ENCODE measurements around the gene PDCD1LG2.
"Not testable (repeated sequence)": the region's sequence is repeated elsewhere in the genome, so short reads cannot be mapped to it uniquely, and the experiment has no call there.

The PDCD1LG2 gene

DNA sequence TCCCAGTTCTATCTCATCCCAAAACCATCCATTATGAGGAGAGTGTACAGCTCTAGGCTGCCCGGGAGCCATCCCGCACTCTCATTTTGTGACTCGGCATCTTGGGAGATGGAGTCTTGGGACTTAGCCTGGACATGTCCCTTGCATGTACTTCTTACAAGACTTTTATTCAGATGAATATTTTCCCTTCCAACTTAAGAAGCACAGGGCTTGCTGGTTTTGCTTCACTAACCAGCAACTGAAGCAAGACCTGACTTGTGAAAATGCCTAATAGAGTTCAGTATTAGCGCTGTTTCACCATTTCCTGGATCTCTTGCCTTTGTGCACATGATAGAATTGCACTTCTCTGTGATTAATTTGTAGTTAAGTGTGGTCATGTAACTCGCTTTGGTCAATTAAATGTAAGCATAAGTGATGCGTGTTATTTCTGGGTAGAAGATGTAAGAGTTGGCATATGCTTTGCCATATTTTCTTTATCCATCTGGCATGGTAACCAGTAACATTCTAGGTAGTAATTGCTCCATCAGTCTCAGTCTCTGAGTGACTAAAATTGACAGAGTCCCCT is 55.8 kb downstream of the PDCD1LG2 start:
- no peak for DNase-seq (ENCODE audit: low read depth)

DNA sequence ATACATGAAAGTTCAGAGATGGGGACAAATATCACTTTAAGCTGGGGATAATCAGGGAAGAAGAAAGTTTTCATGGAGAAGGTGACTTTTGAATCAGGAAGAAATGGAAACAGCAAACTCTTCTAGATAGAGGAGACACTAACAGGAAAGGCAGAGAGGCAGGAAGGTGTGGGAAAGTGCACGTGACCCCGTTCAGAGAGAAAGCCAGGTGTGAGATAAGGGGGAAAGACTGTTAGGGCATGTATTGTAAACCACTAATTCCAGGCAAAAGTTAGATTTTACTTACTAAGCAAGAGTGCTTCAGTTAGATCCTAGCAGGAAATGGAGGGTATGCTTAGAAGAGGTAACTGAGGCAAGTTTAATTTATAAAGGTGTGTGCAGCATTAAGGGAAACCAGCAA is 58.5 kb downstream of the PDCD1LG2 start:
- no peak for DNase-seq (ENCODE audit: low read depth)

DNA sequence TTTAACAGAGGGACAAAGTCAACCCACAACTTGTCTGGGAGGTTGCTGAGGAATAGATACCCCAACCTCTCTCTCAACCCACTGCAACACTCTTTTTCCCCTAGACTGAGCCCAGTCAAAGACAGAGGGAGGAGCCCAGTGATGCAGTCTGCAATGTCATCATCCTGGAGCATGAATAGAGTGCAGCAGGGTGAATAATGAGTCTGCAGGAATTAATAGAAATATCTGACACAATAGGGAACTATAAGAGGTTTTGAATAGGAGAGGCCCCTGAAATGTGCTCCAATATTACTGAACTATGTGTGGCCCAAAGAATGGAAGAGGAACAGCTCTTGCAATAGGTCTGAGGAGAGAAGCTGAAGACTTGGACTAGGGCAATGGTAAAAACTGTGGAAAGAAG is 59.1 kb downstream of the PDCD1LG2 start:
- DNase-seq (ENCODE audit: low read depth): no peak

DNA sequence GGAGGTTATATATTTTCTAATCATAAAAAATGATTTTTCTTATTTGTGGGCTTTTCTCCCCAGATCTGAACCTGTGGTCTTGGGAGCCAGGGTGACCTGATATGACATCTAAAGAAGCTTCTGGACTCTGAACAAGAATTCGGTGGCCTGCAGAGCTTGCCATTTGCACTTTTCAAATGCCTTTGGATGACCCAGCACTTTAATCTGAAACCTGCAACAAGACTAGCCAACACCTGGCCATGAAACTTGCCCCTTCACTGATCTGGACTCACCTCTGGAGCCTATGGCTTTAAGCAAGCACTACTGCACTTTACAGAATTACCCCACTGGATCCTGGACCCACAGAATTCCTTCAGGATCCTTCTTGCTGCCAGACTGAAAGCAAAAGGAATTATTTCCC is 59.6 kb downstream of the PDCD1LG2 start:
- DNase-seq (ENCODE audit: low read depth): no peak

DNA sequence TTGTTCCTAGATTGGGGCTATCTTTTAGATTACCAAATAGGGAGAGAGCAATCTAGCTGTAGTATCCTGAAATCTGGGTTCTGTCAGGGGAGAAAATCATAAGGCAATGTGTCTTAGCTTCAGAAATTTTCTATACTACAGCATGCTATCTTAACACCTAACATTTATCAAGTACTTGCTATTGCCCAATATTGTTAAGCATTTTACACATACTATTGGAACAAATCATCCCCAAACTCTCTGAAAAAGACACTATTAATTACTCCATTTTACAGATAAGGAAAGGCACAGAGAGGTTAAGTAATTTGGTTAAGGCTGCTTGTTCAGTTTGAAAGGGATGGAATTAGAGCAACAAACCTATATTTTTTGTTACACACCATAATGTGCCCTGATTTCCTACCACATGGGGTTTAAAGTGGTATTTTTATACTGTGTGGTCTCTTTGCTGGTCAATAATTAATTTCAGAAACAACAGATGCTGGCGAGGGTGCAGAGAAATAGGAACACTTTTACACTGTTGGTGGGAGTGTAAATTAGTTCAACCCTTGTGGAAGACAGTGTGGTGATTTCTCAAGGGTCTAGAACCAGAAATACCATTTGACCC is 61.4 kb downstream of the PDCD1LG2 start:
- no peak for DNase-seq (ENCODE audit: low read depth)

DNA sequence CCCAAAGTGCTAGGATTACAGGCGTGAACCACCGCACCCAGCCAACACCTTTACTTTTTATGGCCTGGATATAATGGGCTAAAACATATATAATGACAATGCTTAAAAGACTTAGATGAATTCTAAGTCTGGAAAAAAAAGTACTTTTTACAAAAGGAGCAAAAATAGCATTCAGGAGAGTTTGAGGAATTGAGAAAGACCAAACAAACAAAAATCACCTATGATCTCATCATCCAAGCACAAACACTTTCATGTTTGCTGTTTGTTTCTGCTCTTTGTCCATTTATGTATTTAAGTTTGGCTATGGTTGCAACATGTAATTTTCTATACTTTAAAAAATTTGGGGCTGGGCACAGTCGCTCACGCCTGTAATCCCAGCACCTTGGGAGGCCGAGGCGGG is 63.8 kb downstream of the PDCD1LG2 start:
- no peak for DNase-seq (ENCODE audit: low read depth)

DNA sequence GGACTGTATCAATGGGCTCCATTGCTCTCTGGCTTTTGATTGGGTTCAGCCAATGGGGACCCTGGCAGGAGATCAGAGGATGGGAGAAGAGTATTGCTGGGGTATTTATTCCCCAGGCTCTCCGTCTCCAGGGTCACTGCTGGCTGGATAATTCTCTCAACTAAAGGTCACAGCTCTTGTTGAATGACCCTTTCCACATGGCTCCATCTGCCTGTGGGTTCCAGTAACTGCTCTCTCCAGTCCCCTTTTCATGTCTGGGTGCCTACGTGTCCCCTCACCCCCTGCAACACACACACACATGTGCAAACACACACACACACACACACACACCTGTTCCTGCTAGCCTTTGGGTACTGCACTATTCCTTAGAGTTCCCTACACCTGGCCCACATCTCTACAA is 64.7 kb downstream of the PDCD1LG2 start:
- no peak for DNase-seq (ENCODE audit: low read depth)

DNA sequence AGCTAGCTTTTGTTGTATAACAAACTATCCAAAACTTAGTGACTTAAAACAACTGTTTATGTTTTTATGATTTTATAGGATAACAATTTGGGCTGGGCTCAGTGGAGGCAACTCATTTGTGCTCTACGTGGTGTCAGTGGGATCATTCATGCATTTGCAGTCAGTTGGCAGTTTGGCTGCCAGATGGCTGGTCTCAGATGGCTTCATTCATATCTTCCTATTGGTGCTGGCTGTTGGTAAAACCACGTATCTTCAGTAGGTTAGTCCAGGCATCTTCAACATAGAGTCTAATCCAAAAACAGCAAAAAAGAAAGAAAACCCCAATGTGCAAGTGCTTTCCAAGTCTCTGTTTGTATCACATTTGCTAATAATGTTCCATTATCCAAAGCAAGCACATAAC is 66.9 kb downstream of the PDCD1LG2 start:
- no peak for DNase-seq (ENCODE audit: low read depth)

DNA sequence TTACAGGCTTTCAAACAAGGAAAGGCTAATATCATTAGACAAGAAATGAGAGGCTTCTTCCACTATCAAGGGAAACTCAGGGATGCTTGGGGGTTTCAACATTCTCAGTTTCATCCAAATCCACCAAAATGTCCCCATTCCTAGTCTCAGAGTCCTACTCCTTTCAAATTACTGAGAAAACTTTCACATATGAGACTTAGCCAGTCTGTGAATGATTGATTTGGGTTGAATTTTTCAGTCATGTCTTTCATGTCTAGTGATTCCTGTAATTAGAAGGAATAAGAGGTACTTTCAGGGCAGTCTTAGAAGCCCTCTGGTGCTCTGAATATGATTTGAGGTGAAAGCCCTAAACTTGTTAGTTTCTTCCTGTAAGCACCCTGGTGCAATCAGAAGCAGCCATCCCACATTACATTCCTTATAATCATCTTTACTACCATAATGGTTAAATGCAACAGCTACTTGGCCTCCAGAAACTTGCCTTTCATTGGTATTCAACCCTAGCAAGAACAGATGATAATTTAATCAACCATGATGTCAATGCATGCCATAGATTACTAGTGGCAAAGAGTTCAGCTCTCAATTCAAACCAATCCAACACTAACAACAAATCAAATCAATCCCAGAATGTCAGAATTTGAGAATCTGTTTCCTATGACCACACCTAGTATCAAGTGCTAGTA is 67.8 kb downstream of the PDCD1LG2 start:
- no peak for DNase-seq (ENCODE audit: low read depth)

DNA sequence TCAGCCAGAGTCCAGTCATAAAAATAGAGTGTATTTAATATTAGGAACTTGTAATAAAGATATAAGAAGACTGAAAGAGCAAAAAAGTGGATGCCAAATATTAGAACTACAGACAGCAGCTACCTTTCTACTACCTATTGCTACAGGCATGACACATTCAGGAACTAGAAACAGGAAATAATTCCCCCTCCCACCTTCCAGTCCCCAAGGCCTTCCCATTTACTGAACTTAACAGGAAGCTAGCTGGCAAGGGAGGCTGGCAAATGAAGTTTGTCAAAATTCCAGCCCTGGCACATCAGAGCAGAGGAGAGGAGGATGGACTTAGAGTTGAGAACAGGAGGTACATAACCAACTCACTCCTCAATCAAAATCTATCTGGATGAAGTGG is 68.4 kb downstream of the PDCD1LG2 start:
- no peak for DNase-seq (ENCODE audit: low read depth)

DNA sequence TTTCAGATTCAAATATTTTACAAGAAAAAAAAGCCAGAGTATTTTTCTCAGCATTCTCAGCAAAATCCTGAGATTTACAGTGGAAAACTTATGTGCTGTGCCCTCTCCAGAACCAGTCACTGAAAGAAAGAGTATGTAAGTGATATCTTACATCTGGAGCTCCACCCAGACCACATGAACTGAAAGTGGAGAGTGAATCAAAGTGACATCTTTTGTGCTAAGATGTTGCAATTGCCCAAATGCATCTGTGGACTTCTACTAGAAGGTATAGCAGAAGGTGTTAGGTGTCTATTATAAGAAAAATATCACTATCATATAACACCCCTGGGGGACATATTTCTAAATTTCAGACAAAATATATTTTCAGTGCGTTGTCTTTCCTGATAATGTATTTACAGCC is 69.5 kb downstream of the PDCD1LG2 start:
- no peak for DNase-seq (ENCODE audit: low read depth)

DNA sequence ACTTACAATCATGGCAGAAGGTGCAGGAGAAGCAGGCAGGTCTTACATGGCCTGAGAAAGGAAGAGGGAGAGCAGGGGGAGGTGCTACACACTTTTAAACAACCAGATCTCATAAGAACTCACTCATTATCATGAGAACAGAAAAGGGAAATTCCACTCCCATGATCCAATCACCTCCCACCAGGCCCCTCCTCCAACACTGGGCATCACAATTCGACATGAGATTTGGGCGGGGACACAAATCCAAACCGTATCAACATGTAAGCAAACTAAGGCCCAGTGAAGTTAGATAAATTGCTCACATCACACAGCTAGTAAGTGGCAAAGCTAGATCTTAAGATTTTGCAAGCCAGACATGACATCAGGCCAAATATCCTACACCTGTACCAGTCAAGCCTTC is 70.3 kb downstream of the PDCD1LG2 start:
- DNase-seq (ENCODE audit: low read depth): no peak

DNA sequence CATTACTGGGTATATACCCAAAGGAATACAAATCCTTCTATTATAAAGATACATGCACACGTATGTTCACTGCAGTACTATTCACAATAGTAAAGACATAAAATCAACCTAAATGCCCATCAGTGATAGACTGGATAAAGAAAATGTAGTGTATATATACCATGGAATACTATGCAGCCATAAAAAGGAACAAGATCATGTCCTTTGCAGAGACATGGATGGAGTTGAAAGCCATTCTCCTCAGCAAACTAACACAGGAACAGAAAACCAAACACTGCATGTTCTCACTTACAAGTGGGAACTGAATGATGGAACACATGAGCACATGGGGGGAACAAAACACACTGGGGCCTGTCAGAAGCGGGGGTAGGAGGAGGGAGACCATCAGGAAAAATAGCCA is 71.4 kb downstream of the PDCD1LG2 start:
- not testable (repeated sequence) for DNase-seq (ENCODE audit: low read depth)

DNA sequence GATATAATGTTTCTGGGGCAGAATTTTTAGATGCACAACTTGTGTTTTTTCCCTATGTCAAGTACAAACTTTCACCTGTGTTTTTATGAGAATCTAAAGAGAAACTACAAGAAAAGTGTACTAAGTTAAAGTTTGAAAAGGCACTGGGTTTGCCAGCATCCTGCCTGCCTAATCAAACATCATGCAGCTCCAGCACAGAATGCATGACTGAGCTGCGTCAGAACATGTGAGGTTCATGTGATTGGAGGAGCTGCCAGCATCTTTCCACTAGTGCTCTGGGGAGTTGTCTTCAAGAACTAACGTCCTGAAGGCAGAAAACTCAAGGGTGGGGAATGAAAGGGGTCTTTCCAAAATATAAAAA is 72.5 kb downstream of the PDCD1LG2 start:
- no peak for DNase-seq (ENCODE audit: low read depth)

DNA sequence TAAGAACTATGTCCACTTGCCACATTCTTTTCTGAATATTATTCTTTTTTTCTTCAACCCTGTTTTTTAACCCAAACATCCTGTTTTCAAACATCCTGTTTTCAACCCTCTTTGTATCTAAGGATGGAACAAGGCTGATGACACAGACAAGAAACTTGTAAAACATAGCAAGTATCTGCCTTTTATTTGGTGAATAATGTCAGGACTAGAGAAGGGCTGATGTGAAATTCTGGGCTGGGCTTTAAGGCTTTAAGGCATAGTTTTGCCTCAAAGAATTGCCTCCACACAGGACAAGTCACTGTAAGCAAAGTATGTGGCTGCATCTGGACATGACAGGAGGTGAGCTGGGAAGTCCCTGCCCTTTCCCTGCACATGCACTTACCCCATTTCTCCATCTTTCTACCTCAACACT is 76.1 kb downstream of the PDCD1LG2 start:
- DNase-seq (ENCODE audit: low read depth): no peak

DNA sequence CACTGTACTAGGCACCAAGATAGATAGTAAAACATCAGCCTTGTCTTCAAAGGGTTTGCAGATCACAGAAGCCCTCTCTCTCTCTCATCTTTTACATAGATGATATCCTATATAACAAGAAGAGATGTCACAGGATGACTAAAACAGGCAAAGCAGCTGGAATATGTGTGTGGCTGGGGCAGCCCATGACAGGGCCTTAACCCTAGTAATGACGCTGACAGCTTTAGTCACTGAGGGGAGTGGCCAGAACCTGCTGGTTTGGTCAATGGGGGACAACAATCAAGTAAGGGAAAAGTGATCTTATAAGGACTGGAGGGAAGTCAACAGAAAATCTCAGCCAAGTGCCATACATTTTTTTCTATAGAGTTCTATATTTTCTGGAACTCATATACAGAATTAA is 76.7 kb downstream of the PDCD1LG2 start:
- no peak for DNase-seq (ENCODE audit: low read depth)

DNA sequence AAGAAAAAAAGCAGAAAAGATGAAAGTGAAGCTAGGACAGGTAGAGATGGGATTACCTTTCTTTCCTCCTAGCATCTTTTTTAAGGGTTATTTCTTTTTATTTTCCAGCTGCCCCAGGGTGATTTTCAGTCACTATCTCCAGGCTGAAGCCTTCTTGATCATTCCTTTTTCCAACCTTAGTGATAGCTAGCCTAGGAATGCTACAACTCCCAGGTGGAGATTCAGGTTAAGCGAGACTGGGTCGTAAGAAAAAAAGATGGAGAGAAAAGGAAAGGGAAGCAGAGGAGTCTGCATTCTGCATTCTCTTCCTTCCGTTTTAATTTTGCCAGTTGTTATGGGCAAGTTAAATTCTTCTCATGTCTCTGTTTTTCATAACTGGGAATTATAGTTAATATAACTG is 81.9 kb downstream of the PDCD1LG2 start:
- no peak for DNase-seq (ENCODE audit: low read depth)

DNA sequence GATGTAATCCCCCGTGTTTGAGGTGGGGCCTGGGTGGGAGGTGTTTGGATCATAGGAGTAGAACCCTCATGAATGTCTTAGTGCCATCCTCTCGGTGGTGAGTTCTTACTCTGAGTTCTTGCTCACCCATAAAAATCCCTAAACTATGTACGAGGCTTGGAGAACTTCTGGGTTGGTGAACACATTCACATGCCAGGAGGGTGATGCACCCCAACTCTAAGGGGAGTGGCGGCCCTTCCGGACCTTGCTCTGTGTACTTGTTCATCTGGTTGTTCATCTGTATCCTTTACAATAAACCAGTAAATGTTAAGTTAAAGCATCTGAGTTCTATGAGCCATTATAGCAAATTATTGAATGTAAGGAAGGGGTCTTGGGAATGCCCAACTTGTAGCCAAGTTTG is 82.6 kb downstream of the PDCD1LG2 start:
- no peak for DNase-seq (ENCODE audit: low read depth)

DNA sequence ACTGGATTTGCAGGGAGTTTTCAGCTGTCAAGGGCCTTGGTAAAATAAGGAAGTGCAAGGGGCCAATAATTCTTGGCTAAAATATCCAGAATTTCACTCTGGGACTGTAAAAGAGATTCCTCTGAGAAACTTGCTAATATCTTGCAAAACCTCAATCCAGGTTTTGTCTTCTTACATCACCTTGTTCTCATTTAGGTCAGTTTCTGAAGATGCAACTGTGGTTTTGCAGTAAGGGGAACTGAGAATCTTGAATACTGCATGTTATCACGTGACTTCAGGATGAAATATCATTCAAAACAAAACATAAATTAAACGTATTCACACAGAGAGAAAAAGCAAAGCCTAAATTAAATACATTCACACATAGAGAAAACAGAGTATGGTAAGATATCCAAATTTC is 83.6 kb downstream of the PDCD1LG2 start:
- DNase-seq (ENCODE audit: low read depth): no peak

DNA sequence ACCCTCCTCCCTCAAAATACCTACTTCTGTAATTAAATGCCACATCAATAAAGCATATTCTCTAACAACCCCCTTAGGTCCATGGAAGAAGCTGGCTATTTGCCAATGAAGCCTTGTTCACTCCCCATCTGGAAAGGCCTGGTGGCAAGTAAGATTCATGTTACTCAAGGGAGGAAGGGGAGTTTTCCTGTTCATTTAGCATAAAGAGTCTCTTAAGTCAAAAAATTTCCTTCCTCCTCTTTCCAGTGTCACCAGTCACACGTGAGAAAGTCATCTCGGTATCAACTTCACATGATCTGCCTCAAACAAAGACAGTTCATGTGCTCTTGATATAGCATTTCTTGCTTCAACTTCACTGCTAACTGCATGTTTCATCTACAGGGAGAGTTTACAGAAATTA is 85.8 kb downstream of the PDCD1LG2 start:
- DNase-seq (ENCODE audit: low read depth): no peak

DNA sequence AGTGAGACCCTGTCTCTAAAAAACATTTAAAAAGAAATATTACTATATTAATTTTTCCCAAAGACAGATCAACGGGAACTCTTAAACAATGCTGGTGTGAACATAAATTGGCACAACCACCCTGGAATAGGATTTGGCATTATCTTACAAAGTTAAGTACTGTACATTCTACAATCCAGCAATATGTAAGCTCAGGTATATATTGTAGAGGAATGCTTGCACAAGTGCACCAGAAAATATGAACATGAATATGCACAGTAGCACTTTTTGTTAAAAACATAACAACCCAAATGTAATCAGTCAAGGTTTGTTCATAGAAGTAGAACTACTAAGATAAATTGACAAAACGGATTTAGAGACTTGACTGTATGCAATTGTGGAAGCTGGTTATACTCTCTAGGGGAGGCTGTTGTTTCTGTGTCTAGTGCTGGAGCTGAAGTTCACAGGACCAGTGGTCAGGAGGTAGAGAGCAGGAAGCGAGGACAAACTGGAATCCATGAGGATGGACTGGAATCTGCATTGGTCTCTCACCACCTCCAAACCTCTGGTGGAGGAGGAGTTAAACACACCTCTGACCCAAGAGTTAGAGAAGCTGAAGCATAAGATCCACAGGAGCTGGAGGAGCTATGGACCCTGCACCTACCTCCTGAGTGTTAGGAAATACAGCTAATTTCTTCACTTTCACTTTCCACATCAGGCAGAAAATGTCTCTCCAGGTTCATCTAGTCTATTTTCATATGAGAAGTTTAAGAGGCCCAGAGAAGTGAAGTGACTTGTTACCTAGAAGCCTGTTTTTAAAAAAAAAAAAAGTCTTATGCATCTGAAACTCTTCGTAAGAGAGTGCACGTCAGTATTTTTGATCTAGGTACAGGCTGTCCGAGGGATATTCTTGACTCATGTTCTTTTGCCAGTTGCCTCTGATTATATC is 98.2 kb downstream of the PDCD1LG2 start:
- DNase-seq (ENCODE audit: low read depth): no peak

DNA sequence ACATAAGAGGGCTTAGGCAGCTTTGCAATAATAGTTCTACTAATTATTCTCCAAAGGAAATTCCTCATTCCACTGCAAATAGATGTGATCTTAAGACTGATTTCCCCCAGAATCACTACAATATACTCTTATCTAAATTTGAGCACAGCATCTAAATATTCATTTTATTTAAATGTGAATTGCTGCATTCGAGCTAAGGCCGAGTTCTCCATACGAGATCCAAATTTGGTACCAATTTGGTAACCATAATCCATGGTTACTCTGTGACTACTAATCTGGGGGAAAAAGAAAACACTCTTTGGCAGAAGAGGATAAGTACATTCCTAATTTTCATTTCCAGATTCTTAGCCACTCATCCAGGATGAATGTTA is 98.9 kb downstream of the PDCD1LG2 start:
- no peak for DNase-seq (ENCODE audit: low read depth)

DNA sequence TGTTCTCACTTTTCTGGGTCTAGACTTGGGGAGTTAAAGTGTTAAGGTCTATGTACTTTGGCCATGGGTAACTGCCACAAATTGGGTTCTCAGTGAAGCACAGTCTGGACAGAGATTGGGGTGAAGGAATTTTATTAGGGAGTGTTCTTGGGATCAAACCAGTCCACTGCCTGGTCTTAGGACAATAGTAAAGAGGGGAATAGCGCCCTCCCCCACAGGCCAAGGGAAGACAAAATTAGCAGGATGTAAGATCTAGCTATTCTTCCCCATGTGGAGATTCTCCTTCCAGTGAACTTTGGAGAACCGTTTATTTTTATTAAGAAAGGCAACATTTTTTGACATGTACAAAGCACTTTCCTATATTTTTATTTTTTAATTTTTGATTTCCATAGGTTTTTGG is 100.2 kb downstream of the PDCD1LG2 start:
- DNase-seq (ENCODE audit: low read depth): no peak

Data from activated T-helper 1 cell treated with Interleukin-2 at 50 U/mL for 16 hours (primary cell).